ENCODE data around the gene CLDN10.

Gene CLDN10

GRCh38 chr13:95557013-95557412 lies 4.5 kb downstream of the CLDN10 start:
- Histone ChIP-seq H4K20me1 (ENCODE audit: insufficient read depth, low read length) (no peaks in the 10 kb centered on the region), H3K9ac (ENCODE audit: low read length) (no peak overlapping the region), H3K4me3 (ENCODE audit: low read depth, low read length, poor library complexity, severe bottlenecking) (no peak overlapping the region), H3K27ac (ENCODE audit: low read depth, low read length, poor library complexity, severe bottlenecking) (no peak overlapping the region), H3F3A (ENCODE audit: insufficient read depth, low read length) (no peaks in the 10 kb centered on the region), H3K4me1 (ENCODE audit: insufficient read depth, low read length, severe bottlenecking) (no peaks in the 10 kb centered on the region), H2AFZ (ENCODE audit: low read length) (no peak overlapping the region), H3K36me3 (ENCODE audit: insufficient read depth, low read length) (no peaks in the 10 kb centered on the region), H3K79me2 (ENCODE audit: insufficient read depth, low read length) (no peaks in the 10 kb centered on the region), H3K9me3 (ENCODE audit: low read length) (0 out of 2 replicates have a peak, but pooled peaks cover 3% of the 10 kb centered on the region), H3K4me2 (ENCODE audit: low read length) (no peak overlapping the region), H3K27me3 (ENCODE audit: insufficient read depth, low read length) (no peaks in the 10 kb centered on the region), H3K9me2 (ENCODE audit: low read depth, low read length) (no peaks in the 10 kb centered on the region)
- TF ChIP-seq, protein P1, sequence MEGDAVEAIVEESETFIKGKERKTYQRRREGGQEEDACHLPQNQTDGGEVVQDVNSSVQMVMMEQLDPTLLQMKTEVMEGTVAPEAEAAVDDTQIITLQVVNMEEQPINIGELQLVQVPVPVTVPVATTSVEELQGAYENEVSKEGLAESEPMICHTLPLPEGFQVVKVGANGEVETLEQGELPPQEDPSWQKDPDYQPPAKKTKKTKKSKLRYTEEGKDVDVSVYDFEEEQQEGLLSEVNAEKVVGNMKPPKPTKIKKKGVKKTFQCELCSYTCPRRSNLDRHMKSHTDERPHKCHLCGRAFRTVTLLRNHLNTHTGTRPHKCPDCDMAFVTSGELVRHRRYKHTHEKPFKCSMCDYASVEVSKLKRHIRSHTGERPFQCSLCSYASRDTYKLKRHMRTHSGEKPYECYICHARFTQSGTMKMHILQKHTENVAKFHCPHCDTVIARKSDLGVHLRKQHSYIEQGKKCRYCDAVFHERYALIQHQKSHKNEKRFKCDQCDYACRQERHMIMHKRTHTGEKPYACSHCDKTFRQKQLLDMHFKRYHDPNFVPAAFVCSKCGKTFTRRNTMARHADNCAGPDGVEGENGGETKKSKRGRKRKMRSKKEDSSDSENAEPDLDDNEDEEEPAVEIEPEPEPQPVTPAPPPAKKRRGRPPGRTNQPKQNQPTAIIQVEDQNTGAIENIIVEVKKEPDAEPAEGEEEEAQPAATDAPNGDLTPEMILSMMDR (IDR thresholded peaks at IDR 0.05; ENCODE audit: low read length): no peak
- TF ChIP-seq EZH2 (IDR thresholded peaks at IDR 0.05; ENCODE audit: borderline replicate concordance, low read length): no peak

DNA sequence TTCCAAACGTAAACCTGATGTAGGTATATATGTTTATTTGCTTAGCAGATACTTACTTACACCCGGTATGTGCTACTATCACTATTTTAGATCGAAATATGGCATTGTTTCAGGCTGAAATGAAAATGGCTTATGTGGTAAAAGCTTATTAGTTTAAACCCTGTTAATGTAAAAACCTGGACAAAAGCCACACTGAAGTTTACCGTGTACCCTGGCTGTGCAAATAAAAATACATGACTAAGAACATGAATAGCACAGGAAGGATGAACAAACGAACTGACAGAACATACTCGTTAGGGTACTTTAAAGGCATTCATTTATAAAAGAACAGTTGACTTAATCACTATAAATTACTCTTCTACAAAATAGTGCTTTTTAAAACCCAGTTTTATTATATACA lies 6.6 kb downstream of the CLDN10 start:
- H4K20me1 ChIP-seq (ENCODE audit: insufficient read depth, low read length): no peaks in the 10 kb centered on the region
- no peak overlapping the region for H3K4me2 ChIP-seq (ENCODE audit: low read length)
- H3K9me2 ChIP-seq (ENCODE audit: low read depth, low read length): no peaks in the 10 kb centered on the region
- no peaks in the 10 kb centered on the region for H3K79me2 ChIP-seq (ENCODE audit: insufficient read depth, low read length)
- no peak overlapping the region for H3K27ac ChIP-seq (ENCODE audit: low read depth, low read length, poor library complexity, severe bottlenecking)
- no peak overlapping the region for H3K9ac ChIP-seq (ENCODE audit: low read length)
- 0 out of 2 replicates have a peak, but pooled peaks cover 3% of the 10 kb centered on the region for H3K9me3 ChIP-seq (ENCODE audit: low read length)
- TF ChIP-seq, protein P1 (IDR thresholded peaks at IDR 0.05; ENCODE audit: low read length): no peak
- TF ChIP-seq EZH2 (IDR thresholded peaks at IDR 0.05; ENCODE audit: borderline replicate concordance, low read length): no peak
- H3K27me3 ChIP-seq (ENCODE audit: insufficient read depth, low read length): no peaks in the 10 kb centered on the region
- H3K4me3 ChIP-seq (ENCODE audit: low read depth, low read length, poor library complexity, severe bottlenecking): no peak overlapping the region
- no peaks in the 10 kb centered on the region for H3F3A ChIP-seq (ENCODE audit: insufficient read depth, low read length)
- no peak overlapping the region for H2AFZ ChIP-seq (ENCODE audit: low read length)
- H3K36me3 ChIP-seq (ENCODE audit: insufficient read depth, low read length): no peaks in the 10 kb centered on the region
- H3K4me1 ChIP-seq (ENCODE audit: insufficient read depth, low read length, severe bottlenecking): no peaks in the 10 kb centered on the region

DNA sequence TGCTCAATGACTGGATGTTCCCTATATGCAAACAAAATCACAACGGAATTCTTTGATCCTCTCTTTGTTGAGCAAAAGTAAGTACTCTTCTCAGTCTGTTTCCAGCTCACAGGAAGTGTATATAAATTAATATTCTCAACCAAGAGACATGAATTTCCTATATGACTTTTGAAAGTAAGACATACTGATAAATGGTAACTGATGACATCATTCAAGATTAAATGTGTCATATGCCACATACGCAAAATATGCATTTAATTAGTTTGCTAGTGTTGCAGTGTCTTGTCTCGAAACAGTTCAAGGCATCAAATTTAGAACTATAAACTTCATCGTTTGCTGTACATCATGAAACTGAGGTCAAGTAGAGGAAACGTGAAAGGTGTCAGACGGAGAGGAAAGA lies 7.9 kb downstream of the CLDN10 start:
- Histone ChIP-seq H3K9me2 (ENCODE audit: low read depth, low read length) (no peaks in the 10 kb centered on the region), H3K4me1 (ENCODE audit: insufficient read depth, low read length, severe bottlenecking) (no peaks in the 10 kb centered on the region), H3K4me2 (ENCODE audit: low read length) (no peak overlapping the region), H3K9ac (ENCODE audit: low read length) (no peak overlapping the region), H3K27ac (ENCODE audit: low read depth, low read length, poor library complexity, severe bottlenecking) (no peak overlapping the region), H3K27me3 (ENCODE audit: insufficient read depth, low read length) (no peaks in the 10 kb centered on the region), H3K4me3 (ENCODE audit: low read depth, low read length, poor library complexity, severe bottlenecking) (no peak overlapping the region), H3K9me3 (ENCODE audit: low read length) (0 out of 2 replicates have a peak, but pooled peaks cover 3% of the 10 kb centered on the region), H2AFZ (ENCODE audit: low read length) (no peak overlapping the region), H4K20me1 (ENCODE audit: insufficient read depth, low read length) (no peaks in the 10 kb centered on the region), H3K79me2 (ENCODE audit: insufficient read depth, low read length) (no peaks in the 10 kb centered on the region), H3F3A (ENCODE audit: insufficient read depth, low read length) (no peaks in the 10 kb centered on the region), H3K36me3 (ENCODE audit: insufficient read depth, low read length) (no peaks in the 10 kb centered on the region)
- TF ChIP-seq, protein P1 (IDR thresholded peaks at IDR 0.05; ENCODE audit: low read length): no peak
- TF ChIP-seq EZH2 (IDR thresholded peaks at IDR 0.05; ENCODE audit: borderline replicate concordance, low read length): no peak
